Esophagus muscularis mucosa (tissue), 4 donors: ENCODE measurements around the gene DACT2. TPM values are rescaled to one million over a fixed set of nuclear protein-coding genes. Genes with fewer than 3 reads are reported as not detected.

ENCODE experiments used
- DNase-seq: peaks from one replicate; pipeline ENCODE4 v3.0.0-alpha.2; 2017; ENCODE audit errors: extremely low spot score
- H3K27ac ChIP-seq, 4 donors: fragments of 200-600 bp; sonication (generic); replicated peaks in 1 of 4; 1 replicate in 3 of 4; 2 replicates in 1 of 4; pipeline ENCODE4 v1.5.1; 2016 to 2019; ENCODE audit warnings: mild to moderate bottlenecking in 1 of 4
- H3K27me3 ChIP-seq, 4 donors: fragments of 200-600 bp; sonication (generic); one replicate each; pipeline versions ENCODE4 v1.5.1 to v1.6.0; 2016 to 2019
- H3K36me3 ChIP-seq, 4 donors: fragments of 200-600 bp; sonication (generic); one replicate each; pipeline ENCODE4 v1.5.1; 2016 to 2019
- H3K4me1 ChIP-seq, 4 donors: fragments of 200-600 bp; sonication (generic); one replicate each; pipeline ENCODE4 v1.5.1; 2016 to 2019
- H3K4me3 ChIP-seq, 4 donors: fragments of 200-600 bp; sonication (generic); 1 replicate in 2 of 4; 2 replicates in 2 of 4; pipeline ENCODE4 v1.5.1; 2016 to 2019; ENCODE audit warnings: mild to moderate bottlenecking in 4 of 4, moderate library complexity in 1 of 4
- H3K9me3 ChIP-seq, 4 donors: fragments of 200-600 bp; sonication (generic); 1 replicate in 3 of 4; 2 replicates in 1 of 4; pipeline ENCODE4 v1.5.1; 2016 to 2019
- CTCF ChIP-seq, 3 experiments: fragments of 200-600 bp in 2 of 3; fragments of 450-650 bp in 1 of 3; sonication (generic) in 2 of 3; IDR thresholded peaks; one replicate each; pipeline ENCODE4 v1.5.1; 2017 to 2019; ENCODE audit warnings: antibody characterized with exemption in 3 of 3, mild to moderate bottlenecking in 2 of 3, moderate library complexity in 1 of 3
- EP300 ChIP-seq: sonication (generic); formaldehyde crosslinking; IDR thresholded peaks from one replicate; pipeline ENCODE4 v1.6.1; 2017; ENCODE audit warnings: antibody characterized with exemption
- POLR2A ChIP-seq: fragments of 450-650 bp; IDR thresholded peaks from one replicate; pipeline ENCODE4 v1.6.1; 2017; ENCODE audit warnings: antibody characterized with exemption, moderate library complexity, mild to moderate bottlenecking, low read depth
- POLR2AphosphoS5 ChIP-seq, 2 donors: sonication (generic); formaldehyde crosslinking; IDR thresholded peaks; one replicate each; pipeline ENCODE4 v1.6.1; 2017; ENCODE audit warnings: antibody characterized with exemption in 2 of 2
- WGBS: methylation state at CpG from one replicate; pipeline ENCODE4 v1.1.5; 2018; 5-methylcytosine and 5-hydroxymethylcytosine counted together
- intact Hi-C: fragments of 100-400 bp; cut with DNase I; formaldehyde crosslinking; loops from one replicate; pipeline ENCODE4 v1.15.1; 2023
- total RNA-seq, 4 donors: library from RNA; depleted of rRNA; stranded (reverse); fragments of >200 nt; gene quantifications; one replicate each; pipeline versions ENCODE4 v1.1.0 to v1.2.1, GENCODE V29; 2016

Gene DACT2
- total RNA-seq, 4 donors from 2014 or later = 0.83 to 2.5 (median 1.3) TPM

DNA sequence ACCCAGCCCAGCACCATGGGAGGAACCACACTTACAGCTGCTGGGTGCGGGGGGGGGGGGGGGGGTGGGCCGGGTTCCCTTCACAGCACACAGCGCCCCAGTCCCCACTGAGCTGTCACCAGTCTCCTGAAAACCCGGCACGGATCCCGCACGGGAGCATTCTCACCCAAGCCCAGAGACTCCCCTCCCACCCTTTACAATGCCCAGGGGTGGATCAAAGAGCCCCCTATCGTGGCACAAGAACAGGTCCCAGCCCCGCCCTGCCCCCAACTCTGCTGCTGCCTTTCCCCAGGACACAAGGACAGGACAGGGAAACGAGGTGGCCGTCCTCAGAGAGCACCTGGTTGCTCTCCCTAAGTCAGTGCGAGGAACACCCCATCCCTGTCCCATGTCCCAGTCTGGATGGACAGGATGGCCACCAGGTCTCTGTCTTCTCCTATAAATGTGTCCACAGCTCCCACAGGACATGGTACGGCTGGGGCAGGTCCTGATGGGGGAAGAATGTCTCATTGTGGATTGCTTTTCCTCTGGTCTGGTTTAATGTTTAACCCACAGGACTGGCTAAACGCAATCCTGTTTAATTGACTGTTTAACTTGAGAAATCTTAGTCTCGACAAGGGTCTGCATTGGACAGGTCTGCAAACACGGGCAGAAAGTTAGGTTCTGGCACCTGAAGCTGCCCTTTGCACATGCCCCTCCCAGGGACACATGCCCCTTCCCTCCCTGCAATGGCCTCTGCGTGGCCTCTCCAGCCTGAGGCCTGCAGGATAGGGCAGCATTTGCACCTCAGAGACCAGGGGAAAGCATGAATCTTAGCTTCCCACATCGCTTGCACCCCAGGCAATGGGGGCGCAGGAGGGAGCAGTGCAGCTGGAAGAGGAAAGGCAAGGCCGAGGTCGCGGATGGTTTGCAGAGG lies 45.3 kb downstream of the DACT2 start:
- Histone ChIP-seq H3K36me3 (no peaks in the 10 kb centered on the region), H3K4me3 (no peak overlapping the region), H3K9me3 (no peaks in the 10 kb centered on the region), H3K4me1 (no peaks in the 10 kb centered on the region), H3K27ac (no peak overlapping the region), H3K27me3 (peaks cover 0 to 58% (median 0%) of the 10 kb centered on the region in 4 donors)
- intact Hi-C loops = no loop called here
- WGBS = 88% methylated on average over 19 of the region's 22 CpGs
- DNase-seq = no peak
- no peak for TF ChIP-seq POLR2AphosphoS5 (IDR thresholded peaks at IDR 0.05)
- TF ChIP-seq CTCF (IDR thresholded peaks at IDR 0.05) = no peak
- no peak for TF ChIP-seq EP300
- TF ChIP-seq POLR2A = no peak

DNA sequence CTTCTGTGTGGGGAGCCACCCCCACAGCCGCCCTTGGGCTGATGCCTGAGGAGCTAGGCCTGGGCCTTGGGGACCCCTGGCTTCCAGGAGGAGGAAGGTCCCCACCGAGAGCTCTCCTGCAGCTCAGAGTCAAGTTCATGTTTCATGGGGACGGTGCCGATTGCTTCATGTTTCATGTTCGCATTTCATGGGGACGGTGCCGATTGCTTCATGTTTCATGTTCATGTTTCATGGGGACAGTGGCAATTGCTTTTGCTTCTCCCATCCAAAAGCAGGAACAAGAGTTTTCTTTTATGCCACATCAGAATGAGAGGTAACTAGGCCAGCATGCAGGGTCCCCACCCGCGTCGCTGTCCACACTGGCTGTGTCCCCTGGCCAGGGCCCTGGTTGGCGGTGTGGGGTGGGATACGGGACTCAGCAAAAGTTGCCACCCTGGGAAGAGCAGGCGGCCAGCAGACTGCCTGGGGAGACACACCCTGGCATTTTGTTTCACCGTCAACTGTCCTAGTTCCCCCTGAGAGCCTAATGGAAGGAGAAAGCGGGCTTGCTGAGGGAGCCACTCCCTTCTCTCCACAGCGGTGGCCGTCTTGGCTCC lies 46.0 kb downstream of the DACT2 start:
- H3K27ac ChIP-seq = no peak overlapping the region
- 77% methylated on average over 10 of the region's 17 CpGs for WGBS
- intact Hi-C loops = no loop called here
- TF ChIP-seq CTCF (IDR thresholded peaks at IDR 0.05) (no peak), POLR2AphosphoS5 (IDR thresholded peaks at IDR 0.05) (no peak), EP300 (no peak), POLR2A (no peak)
- H3K36me3 ChIP-seq = no peaks in the 10 kb centered on the region
- no peak for DNase-seq
- no peak overlapping the region for H3K4me3 ChIP-seq
- H3K4me1 ChIP-seq = no peaks in the 10 kb centered on the region
- peaks cover 0 to 50% (median 0%) of the 10 kb centered on the region in 4 donors for H3K27me3 ChIP-seq
- H3K9me3 ChIP-seq = no peaks in the 10 kb centered on the region

DNA sequence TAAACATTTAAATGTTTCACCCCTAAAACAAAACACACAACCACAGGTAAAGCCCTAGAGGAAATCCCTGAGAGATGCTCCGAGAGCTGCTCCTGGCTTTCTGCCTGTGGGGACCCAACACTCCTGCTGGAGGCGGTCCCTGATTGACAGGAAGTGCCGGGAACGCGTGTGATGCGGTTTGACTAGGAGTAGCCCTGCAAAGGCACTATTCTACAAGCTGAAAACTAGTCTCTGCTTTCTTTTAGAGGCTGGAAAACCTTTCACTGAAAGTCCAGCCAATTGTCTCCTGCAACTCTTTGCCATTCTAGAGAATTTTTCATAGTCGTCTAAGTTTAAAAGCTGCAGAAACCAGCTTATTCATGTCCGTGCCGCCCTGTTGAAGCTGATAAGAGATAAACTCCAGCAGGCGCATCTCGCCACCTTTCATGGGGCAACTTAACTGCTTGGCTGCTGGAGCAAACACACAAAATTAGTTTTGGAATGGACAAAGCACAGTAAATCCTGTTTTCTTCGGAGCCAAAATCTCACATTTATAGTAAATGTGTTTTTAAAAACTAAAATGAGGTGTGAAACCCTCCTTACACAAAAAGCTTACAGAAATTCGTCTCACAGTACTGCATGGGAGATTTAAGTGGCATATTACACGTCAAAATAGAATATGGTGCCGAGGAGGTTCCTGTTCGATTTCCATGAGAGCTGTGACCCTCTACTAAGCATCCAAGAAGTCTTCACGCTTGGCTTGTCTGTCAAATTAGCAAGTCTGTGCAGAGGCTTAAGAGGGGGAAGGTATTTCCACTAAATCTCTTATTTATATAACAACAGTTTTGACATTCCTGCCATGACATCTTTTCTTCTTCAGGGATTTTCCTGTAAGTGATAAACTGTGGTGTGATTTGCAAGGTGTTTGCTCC lies 46.9 kb downstream of the DACT2 start:
- H3K27me3 ChIP-seq = peaks cover 0 to 42% (median 0%) of the 10 kb centered on the region in 4 donors
- no peak overlapping the region for H3K4me3 ChIP-seq
- DNase-seq = no peak
- intact Hi-C loops = no loop called here
- no peaks in the 10 kb centered on the region for H3K36me3 ChIP-seq
- TF ChIP-seq CTCF (IDR thresholded peaks at IDR 0.05) (no peak), EP300 (no peak), POLR2A (no peak), POLR2AphosphoS5 (IDR thresholded peaks at IDR 0.05) (no peak)
- no peak overlapping the region for H3K27ac ChIP-seq
- 58% methylated on average over 17 of the region's 17 CpGs for WGBS
- no peaks in the 10 kb centered on the region for H3K9me3 ChIP-seq
- no peaks in the 10 kb centered on the region for H3K4me1 ChIP-seq

- Histone ChIP-seq H3K36me3 (no peaks in the 10 kb centered on the region), H3K27ac (no peak overlapping the region), H3K9me3 (no peaks in the 10 kb centered on the region), H3K4me1 (no peaks in the 10 kb centered on the region), H3K4me3 (no peak overlapping the region), H3K27me3 (peaks cover 0 to 39% (median 0%) of the 10 kb centered on the region in 4 donors)
- DNase-seq = no peak
- TF ChIP-seq POLR2AphosphoS5 (IDR thresholded peaks at IDR 0.05) (no peak), POLR2A (no peak)
- intact Hi-C loops = no loop called here
- 92% methylated on average over 17 of the region's 19 CpGs for WGBS
These were observed 49.1 kb downstream of the DACT2 start for GRCh38 chr6:168270274-168271172.
